K562 (cell line): ENCODE results near the gene INPP1. TPM values are rescaled to one million over a fixed set of nuclear protein-coding genes. Genes with fewer than 3 reads are reported as not detected.

ENCODE experiments used
- CUX1 ChIP-seq: fragments of 200-800 bp; sonication (Bioruptor generic); IDR thresholded peaks from 2 replicates; pipeline ENCODE4 v1.6.1; 2016; ENCODE audit warnings: missing genetic modification characterization, missing compliant biosample characterization
- DDX20 ChIP-seq: fragments of 450-650 bp; IDR thresholded peaks from 2 replicates; pipeline ENCODE4 v1.6.1; 2016; ENCODE audit warnings: missing genetic modification characterization, low read depth, mild to moderate bottlenecking, missing compliant biosample characterization, moderate library complexity
- HDGF ChIP-seq: fragments of 450-650 bp; IDR thresholded peaks from 2 replicates; pipeline ENCODE4 v1.6.1; 2016
- NR2C2 ChIP-seq, 2 experiments: fragments of 200-800 bp in 1 of 2; sonication (Bioruptor generic) in 1 of 2; sonication (generic) in 1 of 2; formaldehyde crosslinking in 1 of 2; IDR thresholded peaks; 2 replicates each; pipeline versions ENCODE4 v1.6.1 to v1.8.0; 2016 to 2022; ENCODE audit warnings: mild to moderate bottlenecking in 1 of 2, missing compliant biosample characterization in 1 of 2, missing genetic modification characterization in 1 of 2, missing genetic modification reagents in 1 of 2
- PHF8 ChIP-seq: fragments of 200-600 bp; sonication (generic); IDR thresholded peaks from 2 replicates; pipeline ENCODE4 v1.6.1; 2012; ENCODE audit warnings: mixed run types, mild to moderate bottlenecking, inconsistent platforms, low read length, moderate library complexity, borderline replicate concordance
- RAD51 ChIP-seq: fragments of 450-650 bp; IDR thresholded peaks from 2 replicates; pipeline ENCODE4 v1.7.1; 2016; ENCODE audit warnings: low read depth, mild to moderate bottlenecking, borderline replicate concordance
- SMARCA4 ChIP-seq: fragments of 450-650 bp; IDR thresholded peaks from 2 replicates; pipeline ENCODE4 v1.6.1; 2016
- SP1 ChIP-seq: sonication (generic); formaldehyde crosslinking; IDR thresholded peaks from 2 replicates; pipeline ENCODE4 v1.8.1; 2022; ENCODE audit warnings: mild to moderate bottlenecking, missing genetic modification reagents
- TAL1 ChIP-seq: fragments of 450-650 bp; IDR thresholded peaks from 2 replicates; pipeline ENCODE4 v1.6.1; 2016; ENCODE audit warnings: mild to moderate bottlenecking
- THAP12 ChIP-seq: fragments of 250-450 bp; sonication (Bioruptor Pico); IDR thresholded peaks from 2 replicates; pipeline ENCODE4 v1.9.0; 2021; ENCODE audit warnings: mild to moderate bottlenecking, inconsistent platforms
- ZBTB11 ChIP-seq, 3 experiments: fragments of 200-800 bp in 1 of 3; fragments of 250-450 bp in 1 of 3; fragments of 450-650 bp in 1 of 3; sonication (Bioruptor Pico) in 1 of 3; sonication (Bioruptor generic) in 1 of 3; formaldehyde crosslinking in 1 of 3; IDR thresholded peaks; 2 replicates each; pipeline versions ENCODE4 v1.6.1 to v1.8.0; 2016 to 2022; ENCODE audit warnings: mild to moderate bottlenecking in 2 of 3, missing genetic modification characterization in 2 of 3, missing compliant biosample characterization in 1 of 3, moderate library complexity in 1 of 3
- ZNF740 ChIP-seq, 3 experiments: fragments of 200-800 bp in 1 of 3; sonication (Bioruptor generic) in 1 of 3; sonication (generic) in 1 of 3; formaldehyde crosslinking in 1 of 3; IDR thresholded peaks; 2 replicates each; pipeline versions ENCODE4 v1.6.1 to v1.8.0; 2016 to 2022; ENCODE audit warnings: mild to moderate bottlenecking in 2 of 3, missing compliant biosample characterization in 2 of 3, missing genetic modification characterization in 2 of 3, missing genetic modification reagents in 1 of 3
- ZNF830 ChIP-seq: fragments of 250-450 bp; sonication (Bioruptor Pico); IDR thresholded peaks from 2 replicates; pipeline ENCODE4 v1.5.0; 2021; ENCODE audit warnings: mild to moderate bottlenecking
- polyA plus RNA-seq, 8 experiments: library from polyadenylated mRNA; depleted of rRNA in 4 of 8; stranded (reverse) in 5 of 8; unstranded in 3 of 8; fragments of >200 nt; fragmentation: Nextera tagmentation in 2 of 8; fragmentation: Illumina TruSeq in 1 of 8; extraction: Ambion mirVana in 2 of 8; extraction: Trizol in 1 of 8; gene quantifications; 2 replicates each; pipeline versions ENCODE4 v1.2.1 to v1.2.3, GENCODE V29; 2011 to 2014; ENCODE audit warnings: inconsistent platforms in 1 of 8, missing spikeins in 1 of 8
- total RNA-seq, 7 experiments: library from RNA; depleted of rRNA in 6 of 7; stranded (reverse); fragments of >200 nt in 6 of 7; fragmentation: Illumina TruSeq in 2 of 7; extraction: Trizol in 2 of 7; gene quantifications; 2 replicates each; pipeline versions ENCODE4 v1.2.1 to v1.2.3, GENCODE V29; 2011 to 2021; ENCODE audit warnings: low replicate concordance in 1 of 7

The INPP1 gene
- total and polyA plus RNA-seq, 9 of the 15 experiments (the other 6 are each of a cell fraction or from before 2014, with no cell fraction given) = 3.7 to 11.8 (median 6.5) TPM

- TF ChIP-seq ZNF740 (CRISPR knock-in tag; IDR thresholded peaks at IDR 0.05) = no peak
- TF ChIP-seq ZNF740 (tag; IDR thresholded peaks at IDR 0.05) = no peak
- no peak for TF ChIP-seq ZBTB11 (CRISPR knock-in tag; IDR thresholded peaks at IDR 0.05)
- TF ChIP-seq CUX1 = no peak
- no peak for TF ChIP-seq HDGF
- TF ChIP-seq ZNF830 (CRISPR knock-in tag) = no peak
- TF ChIP-seq NR2C2 (CRISPR knock-in tag; IDR thresholded peaks at IDR 0.05) = no peak
- TF ChIP-seq NR2C2 (tag; IDR thresholded peaks at IDR 0.05) = peak; percentile 68
- TF ChIP-seq SP1 = peak; percentile 52; the same call in 1 of the 2 replicates
- no peak for TF ChIP-seq RAD51
- TF ChIP-seq THAP12 = no peak
- no peak for TF ChIP-seq DDX20 (tag)
- TF ChIP-seq PHF8 = no peak
- peak; percentile 93 for TF ChIP-seq SMARCA4
- 0 out of 2 replicates have a peak, but pooled peaks have one; percentile 11 for TF ChIP-seq TAL1
Observed at GRCh38 chr2:190404487-190404886, 61.1 kb downstream of the INPP1 start (continued).
